22Rv1 (cell line): Measurements from ENCODE around the gene SRMS.

Experiments used
- CTCF ChIP-seq: fragments of 450-650 bp; IDR thresholded peaks from 2 replicates; pipeline ENCODE4 v1.5.1; 2017; ENCODE audit warnings: mild to moderate bottlenecking
- ZFX ChIP-seq: fragments of 450-650 bp; IDR thresholded peaks from 2 replicates; pipeline ENCODE4 v1.6.1; 2017; ENCODE audit warnings: antibody characterized with exemption, borderline replicate concordance

GRCh38 chr20:63545814-63546213, 1.7 kb downstream of the SRMS start:
- TF ChIP-seq CTCF (no peak), ZFX (no peak)
